HepG2 (cell line): Measurements from ENCODE around the gene IGSF21. TPM values are rescaled to one million over a fixed set of nuclear protein-coding genes. Genes with fewer than 3 reads are reported as not detected.
A peak's percentile ranks its signal among the peaks of the same experiment; 100 is the strongest.

ENCODE experiments used
- ATAC-seq: fragments of 200-7000 bp; cut with Tn5 transposase; 3 replicates; pipeline ENCODE4 v1.9.1; 2020; ENCODE audit warnings: mild to moderate bottlenecking, moderate library complexity
- BruUV-seq: library from RNA; stranded (reverse); fragments of 400-500 nt; replicated peaks from 2 replicates; lab custom pipeline; 2021; lab: Mats Ljungman, UMichigan
- CTCF ChIA-PET: fragments of 300-600 bp; formaldehyde crosslinking; extraction: SDS; loops from one replicate; lab custom pipeline; 2021; ENCODE audit warnings: low total read pairs, inconsistent platforms, low intra/inter-chr PET ratio; lab: Yijun Ruan, JAX
- POLR2A ChIA-PET: fragments of 350-600 bp; sonication (Branson Sonifier 250); formaldehyde crosslinking; loops from one replicate; lab custom pipeline; 2020; ENCODE audit warnings: antibody characterized with exemption, inconsistent platforms; lab: Yijun Ruan, JAX
- DNase-seq: peaks from one replicate; pipeline ENCODE4 v3.0.0-alpha.2; 2015; ENCODE audit warnings: low spot score
- FAIRE-seq: peaks from 3 replicates; lab custom pipeline; 2011; peaks lifted over from hg19 to GRCh38; lab: Jason Lieb, UNC
- H2AFZ ChIP-seq: one replicate; pipeline ENCODE4 v1.6.1; 2011; ENCODE audit warnings: low read length, inconsistent platforms
- H3K27ac ChIP-seq: fragments of 300-600 bp; 3 replicates; pipeline ENCODE4 v1.8.0; 2011; ENCODE audit warnings: mixed run types, mild to moderate bottlenecking, mixed read lengths, low read length, inconsistent platforms; ENCODE audit not compliant: insufficient read depth; ENCODE audit errors: extremely low read length
- H3K27me3 ChIP-seq, 2 experiments: fragments of 200-600 bp in 1 of 2; 2 replicates in 1 of 2; 3 replicates in 1 of 2; pipeline versions ENCODE4 v1.6.0 to v1.8.0; 2011; ENCODE audit warnings: low read length in 2 of 2, mild to moderate bottlenecking in 2 of 2, moderate library complexity in 2 of 2, inconsistent platforms in 1 of 2; ENCODE audit not compliant: insufficient read depth in 2 of 2, control insufficient read depth in 1 of 2
- H3K36me3 ChIP-seq, 2 experiments: fragments of 200-600 bp in 1 of 2; replicated peaks in 1 of 2; 2 replicates in 1 of 2; 3 replicates in 1 of 2; pipeline versions ENCODE4 v1.5.1 to v1.8.0; 2011; ENCODE audit warnings: low read length in 2 of 2, inconsistent platforms in 1 of 2; ENCODE audit not compliant: insufficient read depth in 2 of 2, control insufficient read depth in 1 of 2
- H3K4me1 ChIP-seq: 2 replicates; pipeline ENCODE4 v1.5.1; 2012; ENCODE audit warnings: low read length, inconsistent platforms; ENCODE audit not compliant: insufficient read depth
- H3K4me2 ChIP-seq: 2 replicates; pipeline ENCODE4 v1.6.0; 2011; ENCODE audit warnings: low read depth, low read length, inconsistent platforms
- H3K4me3 ChIP-seq, 3 experiments: fragments of 200-600 bp in 1 of 3; sonication (generic), shearing (Covaris generic) in 1 of 3; replicated peaks in 1 of 3; 2 replicates each; pipeline ENCODE4 v1.5.1; 2011 to 2016; ENCODE audit warnings: low read length in 3 of 3, inconsistent platforms in 2 of 3, low read depth in 2 of 3, mild to moderate bottlenecking in 2 of 3, control low read depth in 1 of 3, mixed read lengths in 1 of 3; ENCODE audit not compliant: insufficient read depth in 1 of 3
- H3K79me2 ChIP-seq: one replicate; pipeline ENCODE4 v1.6.1; 2011; ENCODE audit warnings: low read length, inconsistent platforms; ENCODE audit not compliant: insufficient read depth
- H3K9ac ChIP-seq: 2 replicates; pipeline ENCODE4 v1.6.0; 2011; ENCODE audit warnings: mild to moderate bottlenecking, low read depth, low read length, inconsistent platforms; ENCODE audit not compliant: insufficient read depth
- H3K9me3 ChIP-seq: 2 replicates; pipeline ENCODE4 v1.5.1; 2012; ENCODE audit warnings: mild to moderate bottlenecking, low read length
- H4K20me1 ChIP-seq: 2 replicates; pipeline ENCODE4 v1.6.0; 2011; ENCODE audit warnings: inconsistent platforms, mild to moderate bottlenecking, low read length, moderate library complexity; ENCODE audit not compliant: insufficient read depth
- SKI ChIP-seq: fragments of 450-650 bp; IDR thresholded peaks from one replicate; pipeline ENCODE4 v1.6.1; 2018; ENCODE audit warnings: mild to moderate bottlenecking; ENCODE audit not compliant: partially characterized antibody
- TRIM24 ChIP-seq: sonication (generic); formaldehyde crosslinking; IDR thresholded peaks from 2 replicates; pipeline ENCODE4 v1.8.0; 2022; ENCODE audit warnings: mild to moderate bottlenecking, missing genetic modification reagents
- YEATS4 ChIP-seq: sonication (generic); formaldehyde crosslinking; IDR thresholded peaks from 2 replicates; pipeline ENCODE4 v1.4.0; 2020; ENCODE audit warnings: missing genetic modification reagents, borderline replicate concordance
- ZNF619 ChIP-seq: sonication (generic); formaldehyde crosslinking; IDR thresholded peaks from 2 replicates; pipeline ENCODE4 v1.4.0; 2020; ENCODE audit warnings: mild to moderate bottlenecking, missing genetic modification reagents
- ZNF768 ChIP-seq: sonication (generic); formaldehyde crosslinking; IDR thresholded peaks from 2 replicates; pipeline ENCODE4 v1.4.0; 2020; ENCODE audit warnings: missing genetic modification reagents
- WGBS: methylation state at CpG from one replicate; pipeline ENCODE4 v1.1.6; 2017; ENCODE audit warnings: low lambda C conversion rate; 5-methylcytosine and 5-hydroxymethylcytosine counted together
- in situ Hi-C: cut with HindIII; loops from 2 replicates; pipeline ENCODE4 v1.10.0; 2017; ENCODE audit warnings: low pct_unique_long_range_greater_than_20kb; ENCODE audit not compliant: extremely low pct_ligation_motif_present
- intact Hi-C: fragments of 100-400 bp; cut with micrococcal nuclease; formaldehyde crosslinking; loops from one replicate; pipeline ENCODE4 v1.10.0; 2022; ENCODE audit not compliant: unreplicated experiment
- polyA plus RNA-seq, 8 experiments: library from polyadenylated mRNA; depleted of rRNA in 3 of 8; stranded (reverse) in 7 of 8; unstranded in 1 of 8; fragments of >200 nt; fragmentation: Illumina TruSeq in 4 of 8; extraction: Trizol in 4 of 8; gene quantifications; 2 replicates each; pipeline versions ENCODE4 v1.2.1 to v1.2.3, GENCODE V29; 2011 to 2016; ENCODE audit warnings: low read depth in 4 of 8, missing spikeins in 1 of 8, mixed read lengths in 1 of 8; ENCODE audit not compliant: insufficient read depth in 1 of 8
- total RNA-seq, 5 experiments: library from RNA; depleted of rRNA; stranded (reverse); fragments of >200 nt; fragmentation: Illumina TruSeq; extraction: Trizol; gene quantifications; 2 replicates each; pipeline ENCODE4 v1.2.3, GENCODE V29; 2016; ENCODE audit warnings: low read depth in 1 of 5
- TF ChIP-seq, protein P1 (sequence below): sonication (generic); formaldehyde crosslinking; IDR thresholded peaks from 2 replicates; pipeline ENCODE4 v1.4.0; 2020; ENCODE audit warnings: missing genetic modification reagents, mild to moderate bottlenecking, borderline replicate concordance

IGSF21 gene
- total and polyA plus RNA-seq, 2 of the 13 experiments (the other 11 are each of a cell fraction or from before 2014, with no cell fraction given): not detected

DNA sequence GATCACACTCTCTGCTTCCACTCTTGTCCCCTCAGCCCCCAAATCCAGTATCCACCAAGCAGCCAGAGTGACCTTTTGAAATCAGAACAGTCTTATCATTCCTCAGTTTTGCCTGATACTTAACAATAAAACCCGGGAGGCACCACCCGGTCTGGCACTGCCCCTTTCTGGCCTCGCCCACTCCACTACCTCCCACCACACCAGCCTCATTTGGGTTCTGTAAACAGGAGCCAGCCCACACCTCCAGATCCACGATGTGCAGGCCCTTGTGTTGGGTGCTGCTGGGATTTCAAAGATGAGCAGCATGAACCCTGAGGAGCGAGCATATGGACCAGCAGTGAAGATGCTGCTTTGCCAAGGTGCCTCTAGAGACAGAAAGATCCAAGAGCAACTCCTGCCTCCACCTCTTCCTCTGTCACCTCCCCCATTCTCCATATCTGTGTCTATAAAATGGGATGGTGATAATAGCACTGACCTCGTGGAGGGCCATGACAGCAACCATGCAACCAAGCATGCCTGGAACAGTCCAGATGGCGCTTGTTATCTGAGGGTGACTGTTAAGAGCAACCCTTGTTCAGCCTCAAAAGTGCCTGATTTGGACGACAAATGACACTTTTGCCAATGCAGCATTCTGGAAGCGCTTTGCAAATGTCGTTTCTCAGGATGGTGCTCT, 136.0 kb downstream of the IGSF21 start (continued):
- TF ChIP-seq, protein P1, sequence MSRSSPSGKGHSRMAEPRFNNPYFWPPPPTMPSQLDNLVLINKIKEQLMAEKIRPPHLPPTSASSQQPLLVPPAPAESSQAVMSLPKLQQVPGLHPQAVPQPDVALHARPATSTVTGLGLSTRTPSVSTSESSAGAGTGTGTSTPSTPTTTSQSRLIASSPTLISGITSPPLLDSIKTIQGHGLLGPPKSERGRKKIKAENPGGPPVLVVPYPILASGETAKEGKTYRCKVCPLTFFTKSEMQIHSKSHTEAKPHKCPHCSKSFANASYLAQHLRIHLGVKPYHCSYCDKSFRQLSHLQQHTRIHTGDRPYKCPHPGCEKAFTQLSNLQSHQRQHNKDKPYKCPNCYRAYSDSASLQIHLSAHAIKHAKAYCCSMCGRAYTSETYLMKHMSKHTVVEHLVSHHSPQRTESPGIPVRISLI (CRISPR knock-in tag): no peak
- no peak for TF ChIP-seq TRIM24 (CRISPR knock-in tag)
- no peak for TF ChIP-seq ZNF619 (CRISPR knock-in tag)
- TF ChIP-seq YEATS4 (CRISPR knock-in tag): no peak

DNA sequence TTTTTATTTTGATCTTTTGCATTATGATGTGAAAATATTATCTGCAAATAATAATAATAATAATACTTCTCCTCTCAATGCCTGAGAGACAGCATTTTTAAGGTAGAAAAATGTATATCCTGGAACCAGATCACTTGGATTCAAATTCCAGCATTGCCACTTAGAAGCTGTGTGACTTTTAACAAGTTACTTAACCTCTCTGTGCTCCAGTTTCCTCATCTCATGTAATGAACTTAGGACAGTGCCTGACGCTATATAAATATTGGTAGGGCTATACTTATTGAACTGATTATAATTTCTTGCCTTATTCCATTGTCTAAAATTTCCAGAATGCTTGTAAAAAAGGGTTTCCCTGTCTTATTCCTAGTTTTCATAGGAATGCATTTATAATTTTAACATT, 137.2 kb downstream of the IGSF21 start:
- ChIA-PET CTCF (no interaction called here), POLR2A (no interaction called here)
- no peak overlapping the region for H2AFZ ChIP-seq

More for the DNA sequence above, 137.2 kb downstream of the IGSF21 start:
- BruUV-seq: no TSS peak
- 0% methylated on average over 1 of the region's 1 CpG for WGBS
- Histone ChIP-seq H3K79me2 (no peaks in the 10 kb centered on the region), H3K27ac (no peak overlapping the region), H3K4me3 (no peak overlapping the region), H3K9me3 (no peaks in the 10 kb centered on the region), H4K20me1 (no peaks in the 10 kb centered on the region), H3K27me3 (peaks cover 0 to 4% of the 10 kb centered on the region in 2 experiments; a peak in 1 of 5 replicates), H3K4me1 (no peaks in the 10 kb centered on the region), H3K4me2 (no peak overlapping the region), H3K9ac (no peak overlapping the region), H3K36me3 (no peaks in the 10 kb centered on the region)
- FAIRE-seq: no peak
- in situ Hi-C loops: no loop called here
- no peak for TF ChIP-seq SKI
- peak; percentile 30; the same call in 1 of the 2 replicates for TF ChIP-seq ZNF768 (CRISPR knock-in tag)
- no peak for DNase-seq
- no peak for ATAC-seq
- intact Hi-C loops: no loop called here
